ENCODE data around the gene SPTBN4.
"Not testable (repeated sequence)": the region's sequence is repeated elsewhere in the genome, so short reads cannot be mapped to it uniquely, and the experiment has no call there.

SPTBN4 gene

DNA sequence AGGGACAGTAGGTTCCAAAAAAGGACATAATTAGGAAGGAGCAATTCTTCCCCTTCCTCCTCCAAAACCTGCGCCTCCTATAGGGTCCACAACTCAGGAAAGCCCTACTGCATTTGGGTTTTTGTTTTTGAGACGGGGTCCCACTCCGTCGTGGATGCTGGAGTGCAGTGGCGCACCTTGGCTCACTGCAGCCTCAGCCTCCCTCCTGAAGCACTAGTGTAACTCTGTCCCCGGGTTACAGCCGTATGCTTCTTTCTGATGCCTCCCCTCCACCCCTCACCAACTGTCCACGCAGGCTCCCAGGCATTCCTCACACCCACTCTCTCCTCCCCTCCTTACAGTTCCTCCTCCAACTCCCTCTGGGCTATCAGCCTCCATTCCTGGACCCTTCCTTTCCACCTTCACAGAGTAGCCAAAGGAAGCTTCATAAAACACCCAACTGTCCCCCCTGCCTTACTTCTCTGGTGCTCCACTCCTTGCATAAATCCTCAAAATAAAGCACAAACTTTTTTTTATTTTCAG is 20.5 kb upstream of the SPTBN4 start:
- Histone ChIP-seq H3K9me3 (ENCODE audit: insufficient read depth, low read length) (no peaks in the 10 kb centered on the region), H3K4me3 (ENCODE audit: insufficient read length, low read depth) (no peak overlapping the region), H3K27me3 (ENCODE audit: insufficient read depth, insufficient read length) (no peaks in the 10 kb centered on the region), H3K4me1 (ENCODE audit: insufficient read depth, insufficient read length) (peaks cover 2% of the 10 kb centered on the region), H3K36me3 (ENCODE audit: insufficient read depth, insufficient read length, low read length) (peaks cover 13% of the 10 kb centered on the region), H3K9ac (ENCODE audit: insufficient read length, low read depth) (peak overlapping the region; percentile 44)
- no peak for DNase-seq (ENCODE audit: low read depth, low spot score)
- TF ChIP-seq YY1 (IDR thresholded peaks at IDR 0.05; ENCODE audit: insufficient read depth, insufficient read length): no peak

GRCh38 chr19:40449506-40449905 is 17.3 kb upstream of the SPTBN4 start:
- Histone ChIP-seq H3K9me3 (ENCODE audit: insufficient read depth, low read length) (no peaks in the 10 kb centered on the region), H3K4me1 (ENCODE audit: insufficient read depth, insufficient read length) (no peaks in the 10 kb centered on the region), H3K27me3 (ENCODE audit: insufficient read depth, insufficient read length) (no peaks in the 10 kb centered on the region), H3K4me3 (ENCODE audit: insufficient read length, low read depth) (no peak overlapping the region), H3K36me3 (ENCODE audit: insufficient read depth, insufficient read length, low read length) (no peaks in the 10 kb centered on the region), H3K9ac (ENCODE audit: insufficient read length, low read depth) (no peak overlapping the region)
- TF ChIP-seq SUZ12 (IDR thresholded peaks at IDR 0.05; ENCODE audit: extremely low read depth, insufficient read depth, insufficient read length) (no peak), ZNF274 (IDR thresholded peaks at IDR 0.05; ENCODE audit: low read depth, low read length) (no peak), YY1 (IDR thresholded peaks at IDR 0.05; ENCODE audit: insufficient read depth, insufficient read length) (no peak)
- DNase-seq (ENCODE audit: low read depth, low spot score): no peak

DNA sequence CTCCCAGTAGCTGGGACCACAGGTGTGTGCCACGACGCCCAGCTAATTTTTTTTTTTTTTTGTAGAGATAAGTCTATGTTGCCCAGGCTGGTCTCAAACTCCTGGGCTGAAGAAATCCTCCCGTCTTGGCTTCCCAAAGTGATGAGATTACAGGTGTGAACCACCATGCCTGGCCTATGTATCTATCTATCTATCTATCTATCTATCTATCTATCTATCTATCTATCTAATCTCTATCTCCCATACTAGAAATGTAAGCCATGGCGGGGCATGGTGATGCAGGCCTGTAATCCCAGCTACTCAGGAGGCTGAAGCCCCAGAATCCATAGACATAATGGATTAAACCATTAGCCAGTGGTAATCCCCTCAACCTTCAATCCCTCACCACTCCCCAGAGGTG is 16.1 kb upstream of the SPTBN4 start:
- H3K36me3 ChIP-seq (ENCODE audit: insufficient read depth, insufficient read length, low read length): no peaks in the 10 kb centered on the region

GRCh38 chr19:40452016-40452415 is 14.8 kb upstream of the SPTBN4 start:
- Histone ChIP-seq H3K36me3 (ENCODE audit: insufficient read depth, insufficient read length, low read length) (no peaks in the 10 kb centered on the region), H3K9ac (ENCODE audit: insufficient read length, low read depth) (no peak overlapping the region), H3K27me3 (ENCODE audit: insufficient read depth, insufficient read length) (no peaks in the 10 kb centered on the region), H3K9me3 (ENCODE audit: insufficient read depth, low read length) (no peaks in the 10 kb centered on the region), H3K4me3 (ENCODE audit: insufficient read length, low read depth) (no peak overlapping the region), H3K4me1 (ENCODE audit: insufficient read depth, insufficient read length) (no peaks in the 10 kb centered on the region)
- TF ChIP-seq YY1 (IDR thresholded peaks at IDR 0.05; ENCODE audit: insufficient read depth, insufficient read length): no peak
- no peak for TF ChIP-seq SUZ12 (IDR thresholded peaks at IDR 0.05; ENCODE audit: extremely low read depth, insufficient read depth, insufficient read length)
- no peak for TF ChIP-seq ZNF274 (IDR thresholded peaks at IDR 0.05; ENCODE audit: low read depth, low read length)
- no peak for DNase-seq (ENCODE audit: low read depth, low spot score)

More for the DNA sequence above, 16.1 kb upstream of the SPTBN4 start:
- Histone ChIP-seq H3K9ac (ENCODE audit: insufficient read length, low read depth) (no peak overlapping the region), H3K4me1 (ENCODE audit: insufficient read depth, insufficient read length) (no peaks in the 10 kb centered on the region), H3K4me3 (ENCODE audit: insufficient read length, low read depth) (no peak overlapping the region), H3K27me3 (ENCODE audit: insufficient read depth, insufficient read length) (no peaks in the 10 kb centered on the region), H3K9me3 (ENCODE audit: insufficient read depth, low read length) (no peaks in the 10 kb centered on the region)
- no peak for DNase-seq (ENCODE audit: low read depth, low spot score)
- TF ChIP-seq ZNF274 (IDR thresholded peaks at IDR 0.05; ENCODE audit: low read depth, low read length) (no peak), YY1 (IDR thresholded peaks at IDR 0.05; ENCODE audit: insufficient read depth, insufficient read length) (no peak), SUZ12 (IDR thresholded peaks at IDR 0.05; ENCODE audit: extremely low read depth, insufficient read depth, insufficient read length) (no peak)

GRCh38 chr19:40453151-40453735 is 13.6 kb upstream of the SPTBN4 start:
- Histone ChIP-seq H3K4me1 (ENCODE audit: insufficient read depth, insufficient read length) (no peaks in the 10 kb centered on the region), H3K36me3 (ENCODE audit: insufficient read depth, insufficient read length, low read length) (peaks cover 4% of the 10 kb centered on the region), H3K4me3 (ENCODE audit: insufficient read length, low read depth) (no peak overlapping the region), H3K27me3 (ENCODE audit: insufficient read depth, insufficient read length) (no peaks in the 10 kb centered on the region), H3K9ac (ENCODE audit: insufficient read length, low read depth) (no peak overlapping the region), H3K9me3 (ENCODE audit: insufficient read depth, low read length) (no peaks in the 10 kb centered on the region)
- no peak for DNase-seq (ENCODE audit: low read depth, low spot score)
- no peak for TF ChIP-seq ZNF274 (IDR thresholded peaks at IDR 0.05; ENCODE audit: low read depth, low read length)
- no peak for TF ChIP-seq YY1 (IDR thresholded peaks at IDR 0.05; ENCODE audit: insufficient read depth, insufficient read length)
- no peak for TF ChIP-seq SUZ12 (IDR thresholded peaks at IDR 0.05; ENCODE audit: extremely low read depth, insufficient read depth, insufficient read length)

DNA sequence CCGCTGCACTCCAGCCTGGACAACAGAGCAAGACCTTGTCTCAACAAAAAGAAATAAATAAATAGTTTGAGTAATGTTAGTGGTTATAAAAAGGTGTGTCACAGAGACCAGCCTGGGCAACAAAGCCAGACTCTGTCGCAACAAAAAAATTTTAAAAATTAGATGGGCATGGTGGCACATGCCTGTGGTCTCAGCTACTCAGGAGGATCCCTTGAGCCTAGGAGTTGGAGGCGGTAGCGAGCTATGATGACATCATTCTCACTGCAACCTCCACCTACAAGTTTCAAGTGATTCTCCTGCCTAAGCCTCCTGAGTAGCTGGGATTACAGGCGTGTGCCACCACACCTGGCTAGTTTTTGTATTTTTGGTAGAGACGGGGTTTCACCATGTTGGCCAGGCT is 12.9 kb upstream of the SPTBN4 start:
- H3K9me3 ChIP-seq (ENCODE audit: insufficient read depth, low read length); H3K4me1 ChIP-seq (ENCODE audit: insufficient read depth, insufficient read length); H3K9ac ChIP-seq (ENCODE audit: insufficient read length, low read depth); H3K36me3 ChIP-seq (ENCODE audit: insufficient read depth, insufficient read length, low read length); H3K4me3 ChIP-seq (ENCODE audit: insufficient read length, low read depth); H3K27me3 ChIP-seq (ENCODE audit: insufficient read depth, insufficient read length); DNase-seq (ENCODE audit: low read depth, low spot score): not testable (repeated sequence)

DNA sequence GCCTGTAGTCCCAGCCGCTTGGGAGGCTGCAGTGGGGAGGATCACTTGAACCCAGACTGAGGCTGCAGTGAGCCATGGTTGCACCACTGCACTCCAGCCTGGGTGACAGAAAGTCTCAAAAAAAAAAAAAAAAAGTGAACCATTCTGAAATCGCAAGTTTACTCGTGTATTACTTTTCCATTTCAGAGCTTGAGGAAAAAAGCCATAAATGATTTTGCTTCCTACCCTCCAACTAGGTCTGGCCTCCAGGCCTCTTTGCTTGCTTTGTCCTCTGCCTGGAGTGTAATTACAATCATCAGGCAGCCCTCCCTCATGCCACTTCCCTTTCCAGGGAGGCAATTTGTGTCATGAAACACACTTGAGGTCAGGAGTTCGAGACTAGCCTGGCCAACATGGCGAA is 9.8 kb upstream of the SPTBN4 start:
- peaks cover 4% of the 10 kb centered on the region for H3K36me3 ChIP-seq (ENCODE audit: insufficient read depth, insufficient read length, low read length)
- H3K9me3 ChIP-seq (ENCODE audit: insufficient read depth, low read length): no peaks in the 10 kb centered on the region
- H3K27me3 ChIP-seq (ENCODE audit: insufficient read depth, insufficient read length): no peaks in the 10 kb centered on the region
- DNase-seq (ENCODE audit: low read depth, low spot score): no peak
- TF ChIP-seq ZNF274 (IDR thresholded peaks at IDR 0.05; ENCODE audit: low read depth, low read length) (no peak), SUZ12 (IDR thresholded peaks at IDR 0.05; ENCODE audit: extremely low read depth, insufficient read depth, insufficient read length) (no peak), YY1 (IDR thresholded peaks at IDR 0.05; ENCODE audit: insufficient read depth, insufficient read length) (no peak)
- no peak overlapping the region for H3K4me3 ChIP-seq (ENCODE audit: insufficient read length, low read depth)
- H3K4me1 ChIP-seq (ENCODE audit: insufficient read depth, insufficient read length): no peaks in the 10 kb centered on the region
- no peak overlapping the region for H3K9ac ChIP-seq (ENCODE audit: insufficient read length, low read depth)

All from NT2/D1 (cell line).